ENCODE results near the gene RDH11. TPM values are rescaled to one million over a fixed set of nuclear protein-coding genes. Genes with fewer than 3 reads are reported as not detected.

RDH11 gene
- total and polyA plus RNA-seq, 4 donors: 24.2 to 38.7 (median 35.9) TPM

GRCh38 chr14:67694791-67695393, 672 bp downstream of the RDH11 start:
- Histone ChIP-seq H3K9me3 (ENCODE audit: control insufficient read depth, low read length) (no peaks in the 10 kb centered on the region), H3K27ac (ENCODE audit: low read depth in 1 of 2, low read length in 2 of 2) (peak overlapping the region in 1 of 2 donors; percentile 64), H3K4me1 (ENCODE audit: control insufficient read depth in 1 of 2, insufficient read depth in 2 of 2, low read length in 2 of 2) (no peaks in the 10 kb centered on the region), H3K36me3 (ENCODE audit: control insufficient read depth in 1 of 2, insufficient read depth in 2 of 2, low read length in 1 of 2) (peaks cover 3% of the 10 kb centered on the region in 2 donors), H3K4me3 (ENCODE audit: low read length in 2 of 2) (peak overlapping the region; percentile 84 to 90), H3K27me3 (ENCODE audit: control insufficient read depth in 1 of 2, insufficient read depth in 2 of 2, low read length in 1 of 2) (no peaks in the 10 kb centered on the region)
- intact Hi-C loops (cut with DNase I): loop anchor here in 1 of 2 donors (5.0 kb wide), 1 partner anchor 93 kb away; the partner anchor contains the start of gene PIGH
- ATAC-seq (ENCODE audit: low FRiP score) (peak; percentile 51), DNase-seq (peak; percentile 64 to 86)
- 1% methylated on average over 21 of the region's 21 CpGs for WGBS, 2 donors

GRCh38 chr14:67690011-67690410, 5.6 kb downstream of the RDH11 start:
- H3K9me3 ChIP-seq (ENCODE audit: control insufficient read depth, low read length): no peaks in the 10 kb centered on the region
- H3K36me3 ChIP-seq (ENCODE audit: control insufficient read depth in 1 of 2, insufficient read depth in 2 of 2, low read length in 1 of 2): peaks cover 5 to 13% of the 10 kb centered on the region in 2 donors
- DNase-seq (no peak), ATAC-seq (ENCODE audit: low FRiP score) (no peak)
- H3K27ac ChIP-seq (ENCODE audit: low read depth in 1 of 2, low read length in 2 of 2): no peak overlapping the region
- no peaks in the 10 kb centered on the region for H3K27me3 ChIP-seq (ENCODE audit: control insufficient read depth in 1 of 2, insufficient read depth in 2 of 2, low read length in 1 of 2)
- WGBS, 2 donors: 90 to 98% methylated on average over 4 of the region's 4 CpGs
- intact Hi-C loops (cut with DNase I): no loop called here
- no peaks in the 10 kb centered on the region for H3K4me1 ChIP-seq (ENCODE audit: control insufficient read depth in 1 of 2, insufficient read depth in 2 of 2, low read length in 2 of 2)
- H3K4me3 ChIP-seq (ENCODE audit: low read length in 2 of 2): no peak overlapping the region

- intact Hi-C loops (cut with DNase I): no loop called here
- ATAC-seq (ENCODE audit: low FRiP score) (no peak), DNase-seq (no peak)
- no peaks in the 10 kb centered on the region for H3K27me3 ChIP-seq (ENCODE audit: control insufficient read depth in 1 of 2, insufficient read depth in 2 of 2, low read length in 1 of 2)
- H3K36me3 ChIP-seq (ENCODE audit: control insufficient read depth in 1 of 2, insufficient read depth in 2 of 2, low read length in 1 of 2): peaks cover 3 to 11% of the 10 kb centered on the region in 2 donors
- H3K4me3 ChIP-seq (ENCODE audit: low read length in 2 of 2): no peak overlapping the region
- H3K27ac ChIP-seq (ENCODE audit: low read depth in 1 of 2, low read length in 2 of 2): no peak overlapping the region
- no peaks in the 10 kb centered on the region for H3K4me1 ChIP-seq (ENCODE audit: control insufficient read depth in 1 of 2, insufficient read depth in 2 of 2, low read length in 2 of 2)
- no peaks in the 10 kb centered on the region for H3K9me3 ChIP-seq (ENCODE audit: control insufficient read depth, low read length)
Observed at GRCh38 chr14:67683842-67684241, 11.7 kb downstream of the RDH11 start.

- ATAC-seq (ENCODE audit: low FRiP score) (no peak), DNase-seq (peak in 1 of 2 donors; percentile 50)
- peaks cover 3 to 10% of the 10 kb centered on the region in 2 donors for H3K36me3 ChIP-seq (ENCODE audit: control insufficient read depth in 1 of 2, insufficient read depth in 2 of 2, low read length in 1 of 2)
- H3K27me3 ChIP-seq (ENCODE audit: control insufficient read depth in 1 of 2, insufficient read depth in 2 of 2, low read length in 1 of 2): no peaks in the 10 kb centered on the region
- no peaks in the 10 kb centered on the region for H3K9me3 ChIP-seq (ENCODE audit: control insufficient read depth, low read length)
- H3K4me3 ChIP-seq (ENCODE audit: low read length in 2 of 2): no peak overlapping the region
- H3K4me1 ChIP-seq (ENCODE audit: control insufficient read depth in 1 of 2, insufficient read depth in 2 of 2, low read length in 2 of 2): no peaks in the 10 kb centered on the region
- H3K27ac ChIP-seq (ENCODE audit: low read depth in 1 of 2, low read length in 2 of 2): no peak overlapping the region
- intact Hi-C loops (cut with DNase I): no loop called here
- 91% methylated on average over 2 of the region's 2 CpGs for WGBS, 2 donors
Observed at GRCh38 chr14:67680941-67681340, 14.6 kb downstream of the RDH11 start.

DNA sequence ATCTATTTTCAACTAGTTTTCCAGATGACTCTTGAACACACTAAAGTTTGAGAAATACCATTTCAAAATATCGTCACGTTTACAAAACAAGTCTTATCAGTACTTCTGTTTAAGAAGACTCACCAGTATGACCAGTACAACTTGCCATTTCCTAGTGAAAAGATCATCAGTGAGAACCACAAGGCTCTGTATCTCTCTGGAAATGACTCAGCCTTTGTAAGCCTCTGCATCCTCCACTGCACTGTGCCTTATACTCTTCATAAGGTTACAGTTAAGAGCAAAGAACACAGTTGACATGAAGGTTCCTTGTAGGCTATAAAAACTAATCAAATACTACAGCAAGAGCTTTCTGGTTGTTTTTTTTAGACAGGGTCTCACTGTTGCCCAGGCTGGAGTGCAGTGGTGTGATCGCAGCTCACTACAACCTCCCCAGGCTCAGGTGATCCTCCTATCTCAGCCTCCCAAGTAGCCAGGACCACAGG, 15.4 kb downstream of the RDH11 start:
- Histone ChIP-seq H3K36me3 (ENCODE audit: control insufficient read depth in 1 of 2, insufficient read depth in 2 of 2, low read length in 1 of 2) (peaks cover 3 to 6% of the 10 kb centered on the region in 2 donors), H3K27me3 (ENCODE audit: control insufficient read depth in 1 of 2, insufficient read depth in 2 of 2, low read length in 1 of 2) (no peaks in the 10 kb centered on the region), H3K4me1 (ENCODE audit: control insufficient read depth in 1 of 2, insufficient read depth in 2 of 2, low read length in 2 of 2) (peaks cover 0 to 1% of the 10 kb centered on the region in 2 donors), H3K4me3 (ENCODE audit: low read length in 2 of 2) (no peak overlapping the region), H3K9me3 (ENCODE audit: control insufficient read depth, low read length) (no peaks in the 10 kb centered on the region), H3K27ac (ENCODE audit: low read depth in 1 of 2, low read length in 2 of 2) (no peak overlapping the region)
- 84 to 89% methylated on average over 3 of the region's 3 CpGs for WGBS, 2 donors
- DNase-seq (no peak), ATAC-seq (ENCODE audit: low FRiP score) (no peak)
- intact Hi-C loops (cut with DNase I): no loop called here

DNA sequence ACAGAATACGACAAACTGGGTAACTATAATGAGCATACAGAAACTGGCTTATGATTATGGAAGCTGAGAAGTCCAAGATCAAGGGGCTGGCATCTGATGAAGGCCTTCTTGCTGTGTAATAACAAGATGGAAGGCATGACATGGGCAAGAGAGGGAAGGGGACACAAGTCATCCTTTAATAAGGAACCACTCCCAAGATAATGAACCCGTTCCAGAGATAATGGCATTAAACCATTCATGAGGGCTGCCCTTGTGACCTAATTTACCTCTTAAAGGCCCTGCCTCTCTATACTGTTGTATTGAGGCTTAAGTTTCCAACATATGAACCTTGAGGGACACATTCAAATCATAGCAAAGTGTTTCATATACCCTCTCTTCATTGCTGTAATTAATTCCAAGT, 16.6 kb downstream of the RDH11 start:
- no peak for DNase-seq
- Histone ChIP-seq H3K27me3 (ENCODE audit: control insufficient read depth in 1 of 2, insufficient read depth in 2 of 2, low read length in 1 of 2) (no peaks in the 10 kb centered on the region), H3K4me1 (ENCODE audit: control insufficient read depth in 1 of 2, insufficient read depth in 2 of 2, low read length in 2 of 2) (peaks cover 0 to 1% of the 10 kb centered on the region in 2 donors), H3K27ac (ENCODE audit: low read depth in 1 of 2, low read length in 2 of 2) (no peak overlapping the region), H3K4me3 (ENCODE audit: low read length in 2 of 2) (no peak overlapping the region), H3K36me3 (ENCODE audit: control insufficient read depth in 1 of 2, insufficient read depth in 2 of 2, low read length in 1 of 2) (peaks cover 0 to 3% of the 10 kb centered on the region in 2 donors), H3K9me3 (ENCODE audit: control insufficient read depth, low read length) (no peaks in the 10 kb centered on the region)
- 56 to 93% methylated on average over 2 of the region's 2 CpGs for WGBS, 2 donors
- intact Hi-C loops (cut with DNase I): no loop called here
- no peak for ATAC-seq (ENCODE audit: low FRiP score)

DNA sequence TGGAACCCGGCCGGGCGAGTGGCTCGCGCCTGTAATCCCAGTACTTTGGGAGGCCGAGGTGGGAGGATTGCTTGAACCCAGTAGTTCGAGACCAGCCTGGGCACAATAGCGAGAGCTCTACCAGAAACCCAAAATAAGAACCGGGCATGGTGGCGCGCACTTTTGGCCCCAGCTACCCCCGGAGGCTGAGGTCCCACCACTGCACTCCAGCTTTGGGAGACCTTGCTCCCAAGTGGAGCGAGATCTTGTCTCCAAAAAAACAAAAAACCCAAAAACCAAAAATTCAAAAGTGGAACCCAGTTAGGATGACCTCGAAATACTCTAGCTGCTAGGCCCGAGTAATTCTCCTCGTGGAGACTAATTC, 20.4 kb downstream of the RDH11 start:
- H3K9me3 ChIP-seq (ENCODE audit: control insufficient read depth, low read length): no peaks in the 10 kb centered on the region
- H3K4me3 ChIP-seq (ENCODE audit: low read length in 2 of 2): peak overlapping the region; percentile 54 to 98
- no peak for ATAC-seq (ENCODE audit: low FRiP score)
- DNase-seq: no peak
- H3K27ac ChIP-seq (ENCODE audit: low read depth in 1 of 2, low read length in 2 of 2): peak overlapping the region in 1 of 2 donors; percentile 96
- peaks cover 0 to 1% of the 10 kb centered on the region in 2 donors for H3K4me1 ChIP-seq (ENCODE audit: control insufficient read depth in 1 of 2, insufficient read depth in 2 of 2, low read length in 2 of 2)
- no peaks in the 10 kb centered on the region for H3K27me3 ChIP-seq (ENCODE audit: control insufficient read depth in 1 of 2, insufficient read depth in 2 of 2, low read length in 1 of 2)
- WGBS, 2 donors: 26 to 28% methylated on average over 16 of the region's 16 CpGs
- peaks cover 0 to 3% of the 10 kb centered on the region in 2 donors for H3K36me3 ChIP-seq (ENCODE audit: control insufficient read depth in 1 of 2, insufficient read depth in 2 of 2, low read length in 1 of 2)
- intact Hi-C loops (cut with DNase I): loop anchor here in 1 of 2 donors (2.0 kb wide), 1 partner anchor 56 kb away; the partner anchor contains the start of gene ARG2

- Histone ChIP-seq H3K27me3 (ENCODE audit: control insufficient read depth in 1 of 2, insufficient read depth in 2 of 2, low read length in 1 of 2) (no peaks in the 10 kb centered on the region), H3K4me3 (ENCODE audit: low read length in 2 of 2) (peak within 1 kb of the TSS; percentile 54 to 98), H3K9me3 (ENCODE audit: control insufficient read depth, low read length) (no peaks in the 10 kb centered on the region), H3K4me1 (ENCODE audit: control insufficient read depth in 1 of 2, insufficient read depth in 2 of 2, low read length in 2 of 2) (peaks cover 0 to 1% of the 10 kb centered on the region in 2 donors), H3K27ac (ENCODE audit: low read depth in 1 of 2, low read length in 2 of 2) (peak within 1 kb of the TSS; percentile 83 to 96), H3K36me3 (ENCODE audit: control insufficient read depth in 1 of 2, insufficient read depth in 2 of 2, low read length in 1 of 2) (peaks cover 0 to 3% of the 10 kb centered on the region in 2 donors)
- ATAC-seq (ENCODE audit: low FRiP score) (peak; percentile 97), DNase-seq (peak; percentile 89 to 94)
- intact Hi-C loops (cut with DNase I): loop anchor here in 1 of 2 donors (2.0 kb wide), 1 partner anchor 56 kb away; the partner anchor contains the start of gene ARG2
- 0% methylated on average over 76 to 87 of the region's 87 CpGs for whole genome bisulfite sequencing, 2 donors
Observed at GRCh38 chr14:67674480-67675218, 20.9 kb downstream of the RDH11 start, which contains the start of gene VTI1B. VTI1B (minus strand) TSS chr14:67674632; CDS start chr14:67674489, 143 bp downstream.

Data from aorta (tissue), 5 donors.